ENCODE results near the gene ARHGAP21.

The ARHGAP21 gene

DNA sequence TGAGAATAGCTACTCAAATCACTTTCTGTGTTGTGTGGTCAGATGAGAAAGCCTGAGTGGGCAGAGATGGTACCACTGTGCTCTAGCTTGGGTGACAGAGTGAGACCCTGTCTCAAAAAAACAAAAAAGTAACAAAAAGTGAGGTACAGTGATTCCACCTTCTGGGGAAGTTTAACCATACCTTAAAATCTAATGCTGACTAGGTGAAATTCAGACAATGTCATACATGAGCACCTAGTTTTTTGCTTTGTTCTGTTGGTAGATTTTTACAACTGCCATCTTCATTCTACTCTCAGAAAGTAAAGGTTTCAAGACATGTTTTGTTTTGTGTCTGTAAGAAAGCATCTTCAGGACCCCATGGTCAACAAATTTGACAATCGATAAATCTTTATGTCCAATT lies 144.2 kb downstream of the ARHGAP21 start:
- in situ Hi-C loops (cut with MboI; ENCODE audit: low sequenced_read_pairs) = no loop called here

DNA sequence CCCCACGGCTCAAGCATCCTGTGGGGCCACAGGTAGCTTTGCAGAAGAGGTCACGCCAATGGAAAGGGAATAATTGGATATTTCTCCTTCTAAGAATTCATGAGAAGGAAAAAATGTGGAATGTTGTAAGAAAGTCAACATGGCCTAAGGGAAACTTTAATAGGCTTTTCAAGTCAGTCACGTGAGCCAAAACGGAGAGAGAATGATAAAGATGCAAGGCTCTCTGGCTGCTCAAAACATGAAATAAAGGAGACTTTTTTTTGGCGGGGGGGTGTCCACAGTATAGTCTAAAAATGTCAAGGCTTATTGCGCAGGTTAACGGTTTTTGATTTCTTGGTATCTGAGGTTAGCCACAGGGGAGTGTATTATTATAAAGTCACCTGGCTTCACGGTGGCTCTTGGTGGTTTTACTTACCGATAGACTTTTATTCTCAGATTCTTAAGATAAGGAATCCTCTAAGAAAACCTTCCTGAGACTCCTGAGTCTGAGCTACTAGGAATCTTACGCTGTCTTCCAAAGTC lies 148.1 kb downstream of the ARHGAP21 start:
- in situ Hi-C loops (cut with MboI; ENCODE audit: low sequenced_read_pairs) = no loop called here

- in situ Hi-C loops (cut with MboI; ENCODE audit: low sequenced_read_pairs) = no loop called here
Measured at GRCh38 chr10:24574578-24575155, 149.0 kb downstream of the ARHGAP21 start.

DNA sequence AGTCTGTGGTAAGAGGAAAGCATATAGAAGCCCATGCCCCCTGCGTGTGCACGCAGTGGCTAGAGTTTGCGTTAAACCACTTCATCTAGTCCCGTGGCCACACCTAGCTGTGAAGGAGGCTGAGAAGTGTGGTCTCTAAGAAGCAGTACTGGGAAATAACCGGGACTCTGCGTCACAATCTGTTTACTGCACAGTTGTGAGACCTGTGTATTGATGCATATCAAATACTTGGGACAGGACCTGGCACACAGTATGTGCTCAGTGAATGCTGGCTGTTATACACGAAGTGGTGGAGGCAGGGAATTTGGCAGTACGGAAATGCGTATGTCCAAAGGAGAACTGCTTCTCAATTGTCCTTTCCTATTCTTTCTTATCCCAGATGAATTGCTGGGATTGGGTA lies 149.5 kb downstream of the ARHGAP21 start:
- in situ Hi-C loops (cut with MboI; ENCODE audit: low sequenced_read_pairs) = no loop called here

GRCh38 chr10:24571870-24572450 lies 151.7 kb downstream of the ARHGAP21 start:
- in situ Hi-C loops (cut with MboI; ENCODE audit: low sequenced_read_pairs) = no loop called here

DNA sequence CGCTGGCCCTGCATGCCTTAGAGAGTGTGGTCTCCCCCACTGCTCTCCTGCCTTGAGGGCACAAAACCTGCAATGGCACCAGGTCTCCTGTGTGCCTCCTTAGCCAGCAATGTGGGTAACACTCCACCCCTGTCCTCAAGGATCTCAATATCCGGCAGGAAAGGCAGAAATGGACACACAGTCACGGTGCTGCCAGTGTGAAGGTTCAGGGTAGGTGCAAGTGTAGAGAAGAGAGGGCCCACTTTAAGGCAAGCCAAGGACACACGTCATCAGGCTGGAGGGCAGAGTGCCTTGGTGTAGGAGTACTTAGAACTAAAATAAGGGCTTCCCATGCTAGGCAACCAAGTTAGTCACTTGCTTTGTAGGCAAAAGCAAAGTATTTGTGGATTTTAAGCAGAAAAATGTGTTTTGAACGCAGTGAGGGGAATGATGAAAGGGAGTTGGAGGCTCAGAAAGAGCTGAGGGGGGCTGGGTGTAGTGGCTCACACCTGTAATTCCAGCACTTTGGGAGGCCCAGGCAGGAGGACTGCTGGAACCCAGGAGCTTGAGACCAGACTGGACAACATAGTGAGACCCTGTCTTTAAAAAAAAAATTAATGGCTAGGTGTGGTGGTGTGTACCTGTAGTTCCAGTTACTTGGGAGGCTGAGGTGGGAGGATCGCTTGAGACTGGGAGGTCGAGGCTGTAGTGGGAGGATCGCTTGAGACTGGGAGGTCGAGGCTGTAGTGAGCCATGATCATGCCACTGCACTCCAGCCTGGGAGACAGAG lies 152.8 kb downstream of the ARHGAP21 start:
- in situ Hi-C loops (cut with MboI; ENCODE audit: low sequenced_read_pairs) = no loop called here

DNA sequence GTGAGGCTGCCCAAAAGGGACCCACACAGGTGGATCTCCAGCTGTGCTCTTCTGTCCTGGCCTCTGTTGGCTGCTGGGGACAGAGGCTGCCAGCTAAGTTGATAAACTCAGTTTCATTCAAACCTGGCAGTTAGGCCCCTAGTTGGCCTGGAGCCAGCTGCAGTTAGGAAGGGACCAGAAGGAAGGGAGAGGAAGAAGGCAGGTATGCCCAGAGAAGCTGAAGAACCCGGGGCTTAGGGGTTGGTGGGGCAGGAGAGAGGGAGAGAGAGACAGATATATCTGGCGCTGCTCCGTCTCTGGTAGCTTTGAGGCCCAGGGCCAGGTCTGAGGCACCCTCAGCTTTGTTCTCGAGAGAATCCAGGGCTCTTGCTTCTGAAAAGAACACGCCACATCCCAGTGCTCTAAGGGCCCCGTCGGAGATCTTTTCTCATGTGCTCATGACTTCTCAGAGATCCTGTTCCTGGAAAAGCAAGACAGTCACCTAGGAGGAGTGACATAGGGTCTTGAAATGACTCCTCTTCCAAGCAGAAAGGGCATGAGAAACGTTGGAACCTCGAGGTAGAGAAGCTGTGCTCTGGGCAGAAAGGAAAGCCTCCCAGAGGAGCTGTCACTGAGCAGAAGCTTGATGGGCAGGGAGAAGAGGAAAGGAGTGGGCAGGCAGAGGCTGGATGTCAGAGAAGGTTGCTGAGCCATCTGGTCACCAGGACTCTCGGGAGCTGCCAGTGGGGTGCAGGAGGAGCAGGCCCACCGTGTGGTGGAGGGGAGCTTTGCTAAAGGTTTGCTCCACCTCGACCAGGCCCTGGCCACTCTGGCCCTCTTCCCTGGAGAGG lies 153.6 kb downstream of the ARHGAP21 start:
- in situ Hi-C loops (cut with MboI; ENCODE audit: low sequenced_read_pairs) = no loop called here

DNA sequence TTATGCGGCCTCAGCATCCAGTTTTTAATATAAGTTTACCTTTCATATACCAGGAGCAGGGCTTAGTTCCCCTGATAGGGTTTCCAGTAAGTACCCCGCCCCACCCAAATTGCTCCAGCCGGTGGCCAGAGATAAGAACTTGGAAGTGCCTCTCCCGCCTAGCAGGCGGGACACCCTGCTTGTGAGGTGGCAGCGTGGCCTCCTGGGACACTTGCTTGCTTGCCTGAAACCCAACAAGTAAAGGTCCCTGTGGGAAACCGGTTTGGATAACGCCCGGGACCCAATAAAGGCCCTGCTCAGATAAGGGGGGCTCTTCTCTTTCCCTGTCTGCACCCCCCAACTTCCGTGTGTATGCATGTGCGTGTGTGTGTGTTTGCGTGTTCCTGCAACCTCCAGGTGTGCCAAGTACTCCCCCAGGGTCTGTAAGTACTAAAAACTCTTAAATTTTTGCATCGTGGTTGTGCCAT lies 154.3 kb downstream of the ARHGAP21 start:
- in situ Hi-C loops (cut with MboI; ENCODE audit: low sequenced_read_pairs) = no loop called here

DNA sequence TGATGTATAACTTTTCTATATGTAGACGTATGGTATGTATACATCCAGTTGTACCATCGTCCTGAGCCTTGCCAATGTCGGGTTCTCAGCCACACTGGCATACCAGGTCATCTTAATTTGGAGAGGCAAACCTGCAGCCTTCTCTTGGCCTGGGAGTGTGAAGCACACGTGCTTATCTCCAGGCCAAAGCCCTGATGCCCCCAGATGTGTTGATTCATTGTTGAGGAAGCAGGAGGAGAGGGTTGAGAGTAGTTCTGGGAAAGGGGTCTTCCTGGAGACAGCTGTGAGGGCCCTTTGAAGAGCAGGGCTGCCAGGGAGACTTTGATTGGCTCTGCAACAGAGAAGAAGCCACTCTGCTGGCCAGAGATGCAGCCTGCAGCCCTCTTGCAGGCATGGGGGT lies 155.6 kb downstream of the ARHGAP21 start:
- in situ Hi-C loops (cut with MboI; ENCODE audit: low sequenced_read_pairs) = no loop called here

DNA sequence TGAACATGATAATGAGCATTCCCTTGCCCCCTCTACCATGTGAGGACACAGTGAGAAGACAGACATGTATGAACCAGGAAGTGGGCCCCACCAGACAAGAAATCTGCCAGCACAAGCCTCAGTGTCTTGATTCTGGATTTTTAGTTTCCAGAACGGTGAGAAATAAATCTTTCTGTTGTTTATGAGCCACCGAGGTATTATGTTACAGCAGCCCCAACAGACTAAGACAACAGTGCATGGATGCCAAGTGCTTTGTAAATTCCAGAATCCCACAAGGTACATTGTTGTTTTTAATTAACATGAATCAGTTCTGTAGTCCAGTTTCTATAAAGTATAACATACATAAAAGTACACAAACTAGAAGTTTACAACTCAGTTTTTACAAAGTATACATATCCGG lies 162.2 kb downstream of the ARHGAP21 start:
- in situ Hi-C loops (cut with MboI; ENCODE audit: low sequenced_read_pairs) = no loop called here

DNA sequence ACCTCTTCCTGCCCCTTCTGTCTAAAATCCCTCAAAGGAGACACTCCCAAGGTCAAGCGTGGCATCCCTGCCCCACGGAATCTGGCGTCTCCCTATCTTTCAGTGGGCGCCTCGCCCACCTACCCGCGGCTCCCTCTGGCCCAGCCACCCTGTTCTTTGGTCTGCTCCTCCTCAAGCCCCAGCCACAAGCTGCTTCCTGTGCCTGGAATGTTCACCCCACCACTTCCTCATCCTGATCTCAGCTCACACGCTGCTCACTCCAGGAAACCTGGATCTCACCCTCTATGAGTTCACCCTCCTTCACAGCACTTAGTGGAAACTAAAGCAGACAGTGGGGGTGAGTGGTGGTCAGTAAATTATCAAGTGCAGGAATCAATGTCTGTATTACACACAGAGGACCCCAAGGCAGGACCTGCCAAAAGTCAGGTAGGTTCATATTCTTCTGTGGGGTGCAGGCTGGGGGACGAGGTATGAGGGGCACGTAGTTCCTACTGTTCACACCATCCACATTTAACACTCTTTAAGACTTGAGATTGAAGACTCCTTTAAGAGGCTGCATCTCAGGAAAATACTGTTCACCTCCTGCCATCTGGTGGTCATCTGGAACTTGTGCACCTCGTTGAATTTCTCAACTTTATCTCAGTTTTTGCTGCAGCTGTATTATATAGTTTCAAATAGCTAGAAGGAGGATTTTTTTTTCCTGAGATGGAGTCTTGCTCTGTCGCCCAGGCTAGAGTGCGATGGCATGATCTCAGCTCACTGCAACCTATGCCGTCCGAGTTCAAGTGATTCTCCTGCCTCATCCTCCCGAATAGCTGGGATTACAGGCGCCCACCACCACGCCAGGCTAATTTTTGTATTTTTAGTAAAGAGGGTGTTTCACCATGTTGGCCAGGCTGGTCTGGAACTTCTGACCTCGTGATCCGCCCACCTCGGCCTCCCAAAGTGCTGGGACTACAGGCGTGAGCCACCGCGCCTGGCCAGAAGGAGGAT lies 166.6 kb downstream of the ARHGAP21 start:
- in situ Hi-C loops (cut with MboI; ENCODE audit: low sequenced_read_pairs) = no loop called here

GRCh38 chr10:24556126-24556749 lies 167.4 kb downstream of the ARHGAP21 start:
- in situ Hi-C loops (cut with MboI; ENCODE audit: low sequenced_read_pairs) = no loop called here

DNA sequence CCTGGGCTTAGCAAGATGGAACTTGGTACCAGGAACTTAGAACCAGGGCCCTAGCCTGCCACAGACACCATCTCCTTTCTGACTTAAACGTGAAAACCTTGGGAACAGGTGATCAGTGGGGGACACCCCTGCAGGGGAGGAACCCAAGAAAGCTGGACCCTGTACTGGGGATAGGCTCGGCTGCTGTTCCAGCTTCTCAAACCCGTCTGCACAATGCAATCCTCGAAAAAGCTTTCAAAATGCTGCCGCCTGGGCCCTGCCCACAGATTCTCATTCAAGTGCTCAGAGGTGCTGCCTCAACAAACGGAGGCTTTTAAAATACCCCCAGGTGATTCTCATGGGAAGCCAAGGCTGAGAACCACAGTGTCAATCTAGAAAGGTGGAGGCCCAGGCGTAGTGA lies 169.7 kb downstream of the ARHGAP21 start:
- in situ Hi-C loops (cut with MboI; ENCODE audit: low sequenced_read_pairs) = no loop called here

DNA sequence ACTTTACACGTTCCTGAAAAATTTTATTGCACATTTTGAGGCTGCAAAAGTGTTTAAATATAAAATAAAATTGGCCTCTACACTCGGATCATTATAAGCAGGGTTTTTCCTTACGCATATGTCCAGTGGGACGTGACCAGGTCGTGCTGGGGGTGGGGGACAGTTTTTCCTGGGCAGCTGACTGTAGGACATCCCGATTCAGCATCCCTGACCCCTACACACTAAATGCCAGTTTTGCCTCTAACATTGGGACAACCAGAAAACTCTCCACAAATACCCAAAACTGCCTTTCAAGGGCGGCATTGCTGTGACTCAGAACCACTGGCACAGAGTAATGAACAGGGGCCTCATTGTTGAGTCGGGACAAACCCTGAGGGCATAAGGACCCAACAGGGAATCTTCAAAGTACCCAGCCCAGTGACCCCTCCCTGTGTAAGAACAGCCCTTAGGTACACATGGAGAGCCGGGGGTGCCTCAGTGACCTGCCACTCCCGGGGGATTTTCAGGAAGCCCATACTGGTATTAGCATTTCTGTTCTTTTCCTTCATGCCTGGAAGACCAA lies 170.6 kb downstream of the ARHGAP21 start:
- in situ Hi-C loops (cut with MboI; ENCODE audit: low sequenced_read_pairs) = no loop called here

DNA sequence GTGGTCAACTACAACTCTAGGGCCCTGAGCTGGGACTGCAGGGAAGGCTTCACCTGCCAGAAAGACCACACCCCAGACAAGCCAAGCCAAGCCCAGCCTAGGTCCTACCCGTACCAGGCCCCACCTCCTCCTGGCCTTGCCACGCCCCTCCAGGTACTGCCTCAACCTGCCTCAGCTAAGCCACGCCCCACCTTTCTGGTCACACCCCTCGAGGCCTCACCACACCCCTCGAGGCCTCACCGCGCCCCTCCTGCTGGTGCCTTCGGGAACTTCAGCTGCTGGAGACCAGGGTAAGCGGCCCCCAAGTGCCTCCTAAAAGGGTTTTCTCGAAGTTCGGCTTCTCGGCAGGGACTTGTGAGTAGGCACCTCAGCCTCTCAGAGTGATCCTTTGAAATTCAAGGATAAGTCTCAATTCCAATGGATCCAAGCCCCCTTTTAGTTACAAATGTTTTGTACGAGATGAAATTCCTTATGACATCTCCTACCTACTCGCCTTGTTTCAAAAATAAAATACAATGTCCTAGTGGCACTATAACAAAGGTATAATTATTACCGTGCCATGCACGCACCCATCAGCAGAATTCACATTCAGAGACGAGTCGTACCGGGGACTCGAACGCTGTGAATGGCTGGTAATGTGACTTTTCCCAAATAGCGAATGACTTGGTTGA lies 171.2 kb downstream of the ARHGAP21 start:
- in situ Hi-C loops (cut with MboI; ENCODE audit: low sequenced_read_pairs) = no loop called here

DNA sequence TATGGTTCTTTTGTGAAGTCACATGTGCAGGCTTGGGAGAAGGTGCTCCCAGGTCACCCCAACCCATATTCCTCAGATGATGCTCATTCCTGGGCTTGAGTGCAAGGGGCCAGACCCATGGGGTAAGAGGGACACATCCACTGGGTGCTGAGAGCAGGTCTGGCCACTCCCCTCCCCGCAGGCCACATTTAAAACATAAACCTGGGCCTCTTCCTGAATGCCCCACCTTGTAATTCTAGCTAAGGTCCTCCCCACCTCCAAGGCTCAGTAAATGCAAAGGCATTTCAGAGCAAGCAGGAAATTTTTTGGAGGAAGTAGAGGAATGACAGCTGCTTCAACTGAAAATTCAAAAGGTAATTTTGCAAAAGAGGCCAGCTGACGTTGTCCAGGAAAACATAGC lies 172.5 kb downstream of the ARHGAP21 start:
- in situ Hi-C loops (cut with MboI; ENCODE audit: low sequenced_read_pairs) = no loop called here

- in situ Hi-C loops (cut with MboI; ENCODE audit: low sequenced_read_pairs) = no loop called here
Measured at GRCh38 chr10:24550680-24551079, 173.0 kb downstream of the ARHGAP21 start.

GRCh38 chr10:24545585-24545984 lies 178.1 kb downstream of the ARHGAP21 start:
- in situ Hi-C loops (cut with MboI; ENCODE audit: low sequenced_read_pairs) = no loop called here

- in situ Hi-C loops (cut with MboI; ENCODE audit: low sequenced_read_pairs) = no loop called here
Measured at GRCh38 chr10:24544776-24545175, 178.9 kb downstream of the ARHGAP21 start.
